Epithelial cell of prostate (primary cell): ENCODE data around the gene TTLL6.
"Not testable (repeated sequence)": the region's sequence is repeated elsewhere in the genome, so short reads cannot be mapped to it uniquely, and the experiment has no call there.

Experiments used
- DNase-seq: peaks from one replicate; pipeline ENCODE4 v3.0.0-alpha.2; 2011; ENCODE audit warnings: low read depth, low spot score
- H3K27ac ChIP-seq: fragments of 450-650 bp; 2 replicates; pipeline ENCODE4 v1.5.1; 2017; ENCODE audit warnings: mild to moderate bottlenecking

The TTLL6 gene

GRCh38 chr17:48816774-48817590, at the start of gene TTLL6:
Gene TTLL6 (minus strand): TSS chr17:48817229. CDS start chr17:48817072, 157 bp downstream.
- DNase-seq: peak; percentile 29
- no peak within 1 kb of the TSS for H3K27ac ChIP-seq

GRCh38 chr17:48860456-48860855, 43.4 kb upstream of the TTLL6 start:
- DNase-seq: no peak
- H3K27ac ChIP-seq: no peak overlapping the region

GRCh38 chr17:48860034-48860433, 43.0 kb upstream of the TTLL6 start:
- no peak for DNase-seq
- no peak overlapping the region for H3K27ac ChIP-seq

GRCh38 chr17:48856122-48856821, 39.2 kb upstream of the TTLL6 start:
- no peak overlapping the region for H3K27ac ChIP-seq
- no peak for DNase-seq

- H3K27ac ChIP-seq: no peak overlapping the region
- DNase-seq: no peak
Observed at GRCh38 chr17:48854774-48855476, 37.9 kb upstream of the TTLL6 start.

- no peak overlapping the region for H3K27ac ChIP-seq
- DNase-seq: no peak
Observed at GRCh38 chr17:48850792-48851323, 33.8 kb upstream of the TTLL6 start.

- no peak for DNase-seq
- no peak overlapping the region for H3K27ac ChIP-seq
Observed at GRCh38 chr17:48843187-48843900, 26.3 kb upstream of the TTLL6 start.

GRCh38 chr17:48842746-48843145, 25.7 kb upstream of the TTLL6 start:
- DNase-seq: no peak
- H3K27ac ChIP-seq: no peak overlapping the region

- peak overlapping the region; percentile 12 for H3K27ac ChIP-seq
- no peak for DNase-seq
Observed at GRCh38 chr17:48841395-48841831, 24.4 kb upstream of the TTLL6 start.

- no peak overlapping the region for H3K27ac ChIP-seq
- DNase-seq: no peak
Observed at GRCh38 chr17:48840441-48840840, 23.4 kb upstream of the TTLL6 start.

GRCh38 chr17:48837458-48837857, 20.4 kb upstream of the TTLL6 start:
- not testable (repeated sequence) for H3K27ac ChIP-seq, DNase-seq

GRCh38 chr17:48835971-48836370, 18.9 kb upstream of the TTLL6 start:
- no peak for DNase-seq
- no peak overlapping the region for H3K27ac ChIP-seq

GRCh38 chr17:48834973-48835372, 17.9 kb upstream of the TTLL6 start:
- no peak for DNase-seq
- no peak overlapping the region for H3K27ac ChIP-seq

GRCh38 chr17:48831549-48831883, 14.5 kb upstream of the TTLL6 start:
- peak overlapping the region; percentile 53 for H3K27ac ChIP-seq

GRCh38 chr17:48830840-48831548, 14.0 kb upstream of the TTLL6 start, which contains the start of gene CALCOCO2:
Gene CALCOCO2 (plus strand): TSS chr17:48831035. CDS start chr17:48841708, 10,673 bp downstream.
- peak within 1 kb of the TSS; percentile 53 for H3K27ac ChIP-seq
- DNase-seq: peak; percentile 62

More at GRCh38 chr17:48831549-48831883, 14.5 kb upstream of the TTLL6 start:
- DNase-seq: no peak

- DNase-seq: peak; percentile 24
- H3K27ac ChIP-seq: peak overlapping the region; percentile 21
Observed at GRCh38 chr17:48825446-48826381, 8.7 kb upstream of the TTLL6 start.

- DNase-seq: not testable (repeated sequence)
Observed at GRCh38 chr17:48820936-48821335, 3.9 kb upstream of the TTLL6 start.

GRCh38 chr17:48819466-48819865, 2.4 kb upstream of the TTLL6 start:
- no peak overlapping the region for H3K27ac ChIP-seq
- no peak for DNase-seq

More at GRCh38 chr17:48820936-48821335, 3.9 kb upstream of the TTLL6 start:
- H3K27ac ChIP-seq: not testable (repeated sequence)
